SJSA1 (cell line): ENCODE results near the gene TIMD4. TPM values are rescaled to one million over a fixed set of nuclear protein-coding genes. Genes with fewer than 3 reads are reported as not detected.

Source experiments
- DNase-seq, 2 experiments: peaks; one replicate each; pipeline ENCODE4 v3.0.0-alpha.2; 2015 to 2020; ENCODE audit warnings: low spot score in 2 of 2, low read depth in 1 of 2
- H3K27ac ChIP-seq: fragments of 250-450 bp; sonication (Bioruptor Pico); 2 replicates; pipeline ENCODE4 v1.5.1; 2020; ENCODE audit warnings: mild to moderate bottlenecking, moderate library complexity
- H3K27me3 ChIP-seq: fragments of 250-450 bp; sonication (Bioruptor Pico); replicated peaks from 2 replicates; pipeline ENCODE4 v1.5.1; 2020; ENCODE audit warnings: mild to moderate bottlenecking, moderate library complexity
- H3K36me3 ChIP-seq: fragments of 250-450 bp; sonication (Bioruptor Pico); 2 replicates; pipeline ENCODE4 v1.5.1; 2020; ENCODE audit warnings: mild to moderate bottlenecking
- H3K4me1 ChIP-seq: fragments of 250-450 bp; sonication (Bioruptor Pico); replicated peaks from 2 replicates; pipeline ENCODE4 v1.6.1; 2021; ENCODE audit warnings: mild to moderate bottlenecking
- H3K4me3 ChIP-seq: fragments of 250-450 bp; sonication (Bioruptor Pico); 2 replicates; pipeline ENCODE4 v1.5.1; 2020; ENCODE audit warnings: mild to moderate bottlenecking
- H3K9me3 ChIP-seq: fragments of 250-450 bp; sonication (Bioruptor Pico); replicated peaks from 2 replicates; pipeline ENCODE4 v1.5.1; 2020; ENCODE audit warnings: mild to moderate bottlenecking
- total RNA-seq: library from RNA; depleted of rRNA; stranded (reverse); fragments of >200 nt; shearing (Covaris generic); gene quantifications from 2 replicates; pipeline ENCODE4 v1.2.3, GENCODE V29; 2014; rRNA removed

The TIMD4 gene
- total RNA-seq, 1 experiment from 2014 or later: not detected

DNA sequence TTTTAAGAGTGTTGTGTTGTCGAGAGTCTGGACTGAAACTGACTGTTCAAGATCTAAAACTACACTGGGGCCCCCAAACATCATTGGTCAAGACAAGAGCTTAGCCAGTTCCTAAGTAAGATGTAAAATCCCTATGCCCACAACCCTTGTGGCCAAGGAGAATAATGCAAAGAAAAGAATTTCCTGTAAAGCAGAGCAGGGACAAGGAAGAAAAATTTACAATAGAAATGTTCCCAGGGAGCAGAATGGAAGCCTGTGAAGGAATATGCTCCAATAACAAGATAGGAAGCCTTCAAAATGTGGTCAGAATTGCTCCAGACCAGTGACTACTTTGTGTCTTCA is 92.6 kb downstream of the TIMD4 start:
- no peaks in the 10 kb centered on the region for H3K9me3 ChIP-seq
- no peaks in the 10 kb centered on the region for H3K36me3 ChIP-seq
- no peak for DNase-seq
- H3K4me3 ChIP-seq: no peak overlapping the region
- no peaks in the 10 kb centered on the region for H3K4me1 ChIP-seq
- H3K27ac ChIP-seq: no peak overlapping the region
- no peaks in the 10 kb centered on the region for H3K27me3 ChIP-seq

Other genes starting within 250 kb of the TIMD4 start
- 0.08 TPM in 1 of 2 replicates, not detected in the other for gene PPP1R2B, start 112.9 kb downstream of the TIMD4 start, total RNA-seq
- not detected in 2 replicates for gene HAVCR1, start 95.9 kb upstream of the TIMD4 start, total RNA-seq
- 0.05 TPM in 1 of 2 replicates, not detected in the other for gene HAVCR2, start 145.8 kb upstream of the TIMD4 start, total RNA-seq
- 22.8 and 24.7 TPM in 2 replicates for gene MED7, start 179.6 kb upstream of the TIMD4 start, total RNA-seq
- gene GARIN3, start 203.0 kb upstream of the TIMD4 start, total RNA-seq: not detected in 2 replicates
- gene ITK, start 217.6 kb upstream of the TIMD4 start, total RNA-seq: not detected in 2 replicates